HG02571 (cell line): ENCODE measurements around the gene NDUFA8.

Experiments
- ATAC-seq: cut with Tn5 transposase; IDR thresholded peaks from one replicate; pipeline ENCODE4 v1.9.1; 2021; ENCODE audit warnings: mild to moderate bottlenecking, moderate library complexity; ENCODE audit not compliant: unreplicated experiment

NDUFA8 gene

GRCh38 chr9:122159026-122159924 is at the start of gene NDUFA8, which contains the start of gene MORN5:
Gene NDUFA8 (minus strand): TSS chr9:122159779. CDS start chr9:122159677, 102 bp downstream.
Gene MORN5 (plus strand): TSS chr9:122159908. CDS start chr9:122159973, 65 bp downstream.
- ATAC-seq = peak; percentile 91

- no peak for ATAC-seq
Measured at GRCh38 chr9:122207096-122207495, 47.5 kb upstream of the NDUFA8 start.

- ATAC-seq = no peak
Measured at GRCh38 chr9:122206118-122207046, 46.8 kb upstream of the NDUFA8 start.

- ATAC-seq = no peak
Measured at GRCh38 chr9:122205176-122205575, 45.6 kb upstream of the NDUFA8 start.

- no peak for ATAC-seq
Measured at GRCh38 chr9:122204491-122204890, 44.9 kb upstream of the NDUFA8 start.

GRCh38 chr9:122204055-122204454 is 44.5 kb upstream of the NDUFA8 start:
- no peak for ATAC-seq

GRCh38 chr9:122202111-122202510 is 42.5 kb upstream of the NDUFA8 start:
- no peak for ATAC-seq

- no peak for ATAC-seq
Measured at GRCh38 chr9:122201641-122202040, 42.1 kb upstream of the NDUFA8 start.

- no peak for ATAC-seq
Measured at GRCh38 chr9:122200960-122201595, 41.5 kb upstream of the NDUFA8 start.

- ATAC-seq = no peak
Measured at GRCh38 chr9:122197882-122198281, 38.3 kb upstream of the NDUFA8 start.

- no peak for ATAC-seq
Measured at GRCh38 chr9:122197426-122197825, 37.8 kb upstream of the NDUFA8 start.

- ATAC-seq = no peak
Measured at GRCh38 chr9:122195875-122196274, 36.3 kb upstream of the NDUFA8 start.

GRCh38 chr9:122193651-122194050 is 34.1 kb upstream of the NDUFA8 start:
- ATAC-seq = no peak

- no peak for ATAC-seq
Measured at GRCh38 chr9:122192914-122193525, 33.4 kb upstream of the NDUFA8 start.

- ATAC-seq = no peak
Measured at GRCh38 chr9:122192261-122192875, 32.8 kb upstream of the NDUFA8 start.

- no peak for ATAC-seq
Measured at GRCh38 chr9:122191584-122191983, 32.0 kb upstream of the NDUFA8 start.

GRCh38 chr9:122190597-122191381 is 31.2 kb upstream of the NDUFA8 start:
- no peak for ATAC-seq

- ATAC-seq = no peak
Measured at GRCh38 chr9:122188369-122188768, 28.8 kb upstream of the NDUFA8 start.

GRCh38 chr9:122186777-122187470 is 27.3 kb upstream of the NDUFA8 start:
- ATAC-seq = no peak
